Endodermal cell (in vitro differentiated cells): Measurements from ENCODE around the gene TCF7. TPM values are rescaled to one million over a fixed set of nuclear protein-coding genes. Genes with fewer than 3 reads are reported as not detected.

Experiments used
- DNase-seq: peaks from one replicate; pipeline ENCODE4 v3.0.0-alpha.2; 2017
- H3K27ac ChIP-seq: 2 replicates; pipeline ENCODE4 v1.5.1; 2013; ENCODE audit warnings: mild to moderate bottlenecking, low read depth, low read length, moderate library complexity
- H3K27me3 ChIP-seq: 2 replicates; pipeline ENCODE4 v1.6.1; 2013; ENCODE audit warnings: mild to moderate bottlenecking, low read length, moderate library complexity; ENCODE audit not compliant: insufficient read depth, control insufficient read depth, poor library complexity, severe bottlenecking
- H3K36me3 ChIP-seq: 2 replicates; pipeline ENCODE4 v1.7.0; 2013; ENCODE audit warnings: mild to moderate bottlenecking, low read length, moderate library complexity; ENCODE audit not compliant: control insufficient read depth, insufficient read depth
- H3K4me1 ChIP-seq: one replicate; pipeline ENCODE4 v1.7.0; 2013; ENCODE audit warnings: low read length; ENCODE audit not compliant: control insufficient read depth, insufficient read depth
- H3K4me3 ChIP-seq: 2 replicates; pipeline ENCODE4 v1.5.1; 2013; ENCODE audit warnings: mild to moderate bottlenecking, low read length, moderate library complexity
- H3K9ac ChIP-seq: 2 replicates; pipeline ENCODE4 v1.6.1; 2013; ENCODE audit warnings: mild to moderate bottlenecking, low read length, moderate library complexity; ENCODE audit not compliant: poor library complexity, severe bottlenecking; ENCODE audit errors: extremely low read depth
- H3K9me3 ChIP-seq: 2 replicates; pipeline ENCODE4 v1.6.1; 2013; ENCODE audit warnings: mild to moderate bottlenecking, low read length, moderate library complexity; ENCODE audit not compliant: control insufficient read depth
- H3K27ac Mint-ChIP-seq: 2 replicates; pipeline ENCODE4 v1.8.0; 2020; ENCODE audit warnings: mixed read lengths
- H3K27me3 Mint-ChIP-seq: 2 replicates; pipeline ENCODE4 v1.8.0; 2021; ENCODE audit warnings: mild to moderate bottlenecking, mixed read lengths; ENCODE audit not compliant: insufficient read depth
- H3K36me3 Mint-ChIP-seq: 2 replicates; pipeline ENCODE4 v1.8.0; 2020; ENCODE audit warnings: low read depth, mixed read lengths
- H3K4me1 Mint-ChIP-seq: 2 replicates; pipeline ENCODE4 v1.8.0; 2020; ENCODE audit warnings: mixed read lengths
- H3K4me3 Mint-ChIP-seq: 2 replicates; pipeline ENCODE4 v1.8.0; 2020; ENCODE audit warnings: mild to moderate bottlenecking, moderate library complexity, mixed read lengths
- H3K9me3 Mint-ChIP-seq: 2 replicates; pipeline ENCODE4 v1.8.0; 2020; ENCODE audit warnings: mild to moderate bottlenecking, mixed read lengths
- WGBS, 2 experiments: methylation state at CpG; one replicate each; pipeline versions ENCODE4 v1.1.5 to v1.1.7; 2013; ENCODE audit warnings: missing lambda C conversion rate in 2 of 2, mixed read lengths in 1 of 2; ENCODE audit not compliant: insufficient coverage in 1 of 2, insufficient read length in 1 of 2; 5-methylcytosine and 5-hydroxymethylcytosine counted together
- total RNA-seq, 2 donors: library from RNA; stranded (reverse); fragmentation: NEBNext Ultra II Directional in 1 of 2; extraction: Animal tissue kit (Norgen Biotek cat#: 25700) in 1 of 2; gene quantifications; 2 replicates in 1 of 2; 3 replicates in 1 of 2; pipeline ENCODE4 v1.2.1, GENCODE V29; 2021
- TF ChIP-seq, protein P1 (sequence below): fragments of 200-600 bp; sonication (generic); conservative IDR thresholded peaks from 2 replicates; pipeline ENCODE4 v1.5.0; 2021; ENCODE audit warnings: antibody characterized with exemption, mild to moderate bottlenecking

TCF7 gene
- total RNA-seq, 2 donors from 2014 or later, result 14.9 to 19.4 TPM

DNA sequence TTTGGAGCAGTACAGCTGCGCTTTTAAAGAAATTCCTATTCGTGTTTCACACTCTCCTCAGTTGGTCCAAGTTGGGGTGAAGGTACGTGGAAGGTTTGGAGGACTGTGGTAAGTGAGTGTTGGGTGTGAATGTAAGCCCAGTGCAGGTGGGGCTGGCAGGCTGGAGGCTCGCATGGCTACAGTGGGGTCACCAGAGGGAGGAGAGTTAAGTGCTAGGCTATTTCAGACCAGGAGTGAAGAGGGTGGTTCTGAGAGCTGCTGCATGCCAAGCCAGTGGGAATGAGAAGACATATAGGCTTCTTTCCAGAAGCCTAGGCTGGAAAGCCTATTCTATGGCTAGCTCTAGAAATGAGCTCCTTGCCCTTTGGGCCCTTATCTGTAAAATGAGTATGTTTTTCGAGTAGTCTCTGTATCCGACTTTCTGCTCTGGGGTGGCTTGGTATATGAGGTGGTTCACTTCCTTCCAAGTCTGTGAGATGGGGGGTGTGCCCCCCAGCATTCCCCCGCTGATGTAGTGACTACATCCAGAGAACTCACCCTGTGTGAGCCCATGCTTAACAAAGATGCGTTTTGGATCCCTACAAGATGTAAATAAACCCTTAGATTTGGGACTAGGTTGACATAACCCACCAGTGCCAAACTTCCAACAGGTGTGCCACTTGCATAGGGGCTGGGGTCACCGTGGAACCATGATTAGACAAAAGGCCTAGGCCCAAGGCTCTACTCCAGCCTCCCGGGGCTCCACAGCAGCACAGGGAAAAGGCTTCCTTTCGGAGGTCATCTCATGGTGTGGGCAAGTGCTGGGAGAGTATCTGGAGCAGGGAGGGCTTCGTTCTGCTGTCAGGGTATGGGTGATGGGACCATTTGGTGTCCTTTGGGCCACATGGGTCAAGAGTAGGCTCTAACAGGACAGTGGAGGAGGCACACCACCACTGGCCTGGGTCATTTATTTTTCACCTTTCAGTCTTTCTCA is 2.6 kb downstream of the TCF7 start:
- no peak overlapping the region for H3K27ac ChIP-seq
- H3K9ac ChIP-seq, result no peak overlapping the region
- 93 to 94% methylated on average over 7 to 12 of the region's 12 CpGs for WGBS, 2 experiments
- H3K27me3 ChIP-seq, result no peaks in the 10 kb centered on the region
- peaks cover 3% of the 10 kb centered on the region for H3K4me1 ChIP-seq
- Mint-ChIP-seq H3K4me1 (peaks cover 9% of the 10 kb centered on the region), H3K27me3 (peaks cover 21% of the 10 kb centered on the region), H3K4me3 (no peak overlapping the region), H3K9me3 (no peaks in the 10 kb centered on the region), H3K36me3 (peaks cover 24% of the 10 kb centered on the region), H3K27ac (no peak overlapping the region)
- DNase-seq, result no peak
- peaks cover 37% of the 10 kb centered on the region for H3K36me3 ChIP-seq
- no peak overlapping the region for H3K4me3 ChIP-seq
- H3K9me3 ChIP-seq, result no peaks in the 10 kb centered on the region
- TF ChIP-seq, protein P1, sequence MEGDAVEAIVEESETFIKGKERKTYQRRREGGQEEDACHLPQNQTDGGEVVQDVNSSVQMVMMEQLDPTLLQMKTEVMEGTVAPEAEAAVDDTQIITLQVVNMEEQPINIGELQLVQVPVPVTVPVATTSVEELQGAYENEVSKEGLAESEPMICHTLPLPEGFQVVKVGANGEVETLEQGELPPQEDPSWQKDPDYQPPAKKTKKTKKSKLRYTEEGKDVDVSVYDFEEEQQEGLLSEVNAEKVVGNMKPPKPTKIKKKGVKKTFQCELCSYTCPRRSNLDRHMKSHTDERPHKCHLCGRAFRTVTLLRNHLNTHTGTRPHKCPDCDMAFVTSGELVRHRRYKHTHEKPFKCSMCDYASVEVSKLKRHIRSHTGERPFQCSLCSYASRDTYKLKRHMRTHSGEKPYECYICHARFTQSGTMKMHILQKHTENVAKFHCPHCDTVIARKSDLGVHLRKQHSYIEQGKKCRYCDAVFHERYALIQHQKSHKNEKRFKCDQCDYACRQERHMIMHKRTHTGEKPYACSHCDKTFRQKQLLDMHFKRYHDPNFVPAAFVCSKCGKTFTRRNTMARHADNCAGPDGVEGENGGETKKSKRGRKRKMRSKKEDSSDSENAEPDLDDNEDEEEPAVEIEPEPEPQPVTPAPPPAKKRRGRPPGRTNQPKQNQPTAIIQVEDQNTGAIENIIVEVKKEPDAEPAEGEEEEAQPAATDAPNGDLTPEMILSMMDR, result no peak

DNA sequence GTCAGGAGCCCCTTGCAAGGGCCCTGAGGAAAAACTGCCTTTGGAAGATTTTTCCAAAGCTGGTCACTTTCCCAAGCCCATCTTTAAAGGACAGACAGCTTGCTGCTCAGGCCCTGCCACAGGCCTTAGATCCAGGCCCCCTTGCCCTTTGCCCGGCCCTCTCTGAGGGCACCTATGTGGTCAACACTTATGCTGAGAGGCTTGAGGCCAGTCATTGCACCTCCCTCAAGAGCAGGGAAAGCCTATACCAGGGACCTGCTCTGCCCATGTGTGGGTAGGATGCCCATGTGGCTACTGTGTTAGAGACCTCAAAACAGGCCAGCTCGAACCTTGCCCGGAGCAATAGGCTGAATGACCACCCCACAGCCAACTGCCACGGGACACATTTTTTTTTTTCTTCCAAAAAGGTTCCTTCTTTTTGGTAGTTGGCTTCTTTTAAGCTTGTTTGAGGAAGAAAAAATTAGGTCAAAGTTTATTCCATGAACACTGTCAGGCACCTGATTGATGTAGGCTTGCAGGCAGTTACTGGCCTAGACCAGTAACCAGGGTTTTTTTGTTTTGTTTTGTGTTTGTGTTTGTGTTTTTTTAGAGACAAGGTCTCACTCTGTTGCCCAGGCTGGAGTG is 3.8 kb downstream of the TCF7 start:
- Mint-ChIP-seq H3K27ac (no peak overlapping the region), H3K4me1 (peaks cover 14% of the 10 kb centered on the region), H3K4me3 (no peak overlapping the region), H3K36me3 (peaks cover 24% of the 10 kb centered on the region), H3K27me3 (peaks cover 9% of the 10 kb centered on the region), H3K9me3 (no peaks in the 10 kb centered on the region)
- no peaks in the 10 kb centered on the region for H3K9me3 ChIP-seq
- no peak overlapping the region for H3K27ac ChIP-seq
- no peaks in the 10 kb centered on the region for H3K27me3 ChIP-seq
- DNase-seq, result no peak
- H3K4me1 ChIP-seq, result peaks cover 3% of the 10 kb centered on the region
- TF ChIP-seq, protein P1, result no peak
- no peak overlapping the region for H3K4me3 ChIP-seq
- H3K9ac ChIP-seq, result no peak overlapping the region
- H3K36me3 ChIP-seq, result peaks cover 39% of the 10 kb centered on the region
- WGBS, 2 experiments, result 94 to 100% methylated on average over 1 to 4 of the region's 4 CpGs

DNA sequence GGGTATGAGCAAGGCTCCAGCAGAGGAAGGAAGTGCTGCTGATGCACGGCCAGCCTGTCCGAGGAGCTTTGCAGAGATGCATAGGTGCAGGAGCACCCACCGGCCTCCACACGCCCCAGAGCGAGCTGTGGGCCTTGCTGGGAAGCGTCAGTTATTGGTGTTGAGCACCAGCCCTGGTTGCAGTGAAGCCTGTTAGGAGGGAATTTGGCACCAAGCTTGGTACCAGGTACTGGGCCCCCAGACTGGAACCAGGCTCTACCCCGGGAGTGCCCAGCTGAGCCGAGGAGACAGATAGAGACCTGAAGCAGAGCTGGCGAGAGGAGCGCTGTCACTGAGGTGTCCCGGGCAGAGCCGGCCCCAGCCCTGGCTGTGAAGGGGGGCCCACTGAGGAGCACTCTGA is 5.2 kb downstream of the TCF7 start:
- Histone ChIP-seq H3K9ac (no peak overlapping the region), H3K9me3 (no peaks in the 10 kb centered on the region), H3K27ac (no peak overlapping the region), H3K36me3 (peaks cover 43% of the 10 kb centered on the region), H3K27me3 (no peaks in the 10 kb centered on the region), H3K4me1 (peaks cover 3% of the 10 kb centered on the region), H3K4me3 (no peak overlapping the region)
- Mint-ChIP-seq H3K27ac (no peak overlapping the region), H3K36me3 (peaks cover 29% of the 10 kb centered on the region), H3K4me3 (no peak overlapping the region), H3K27me3 (no peaks in the 10 kb centered on the region), H3K9me3 (no peaks in the 10 kb centered on the region), H3K4me1 (peaks cover 8% of the 10 kb centered on the region)
- 92 to 97% methylated on average over 10 to 12 of the region's 12 CpGs for WGBS, 2 experiments
- TF ChIP-seq, protein P1, result no peak
- DNase-seq, result no peak
